ENCODE measurements around the gene GAREM1. TPM values are rescaled to one million over a fixed set of nuclear protein-coding genes. Genes with fewer than 3 reads are reported as not detected.

The GAREM1 gene
- total and polyA plus RNA-seq, 8 donors: 2.5 to 60.3 (median 16.2) TPM

DNA sequence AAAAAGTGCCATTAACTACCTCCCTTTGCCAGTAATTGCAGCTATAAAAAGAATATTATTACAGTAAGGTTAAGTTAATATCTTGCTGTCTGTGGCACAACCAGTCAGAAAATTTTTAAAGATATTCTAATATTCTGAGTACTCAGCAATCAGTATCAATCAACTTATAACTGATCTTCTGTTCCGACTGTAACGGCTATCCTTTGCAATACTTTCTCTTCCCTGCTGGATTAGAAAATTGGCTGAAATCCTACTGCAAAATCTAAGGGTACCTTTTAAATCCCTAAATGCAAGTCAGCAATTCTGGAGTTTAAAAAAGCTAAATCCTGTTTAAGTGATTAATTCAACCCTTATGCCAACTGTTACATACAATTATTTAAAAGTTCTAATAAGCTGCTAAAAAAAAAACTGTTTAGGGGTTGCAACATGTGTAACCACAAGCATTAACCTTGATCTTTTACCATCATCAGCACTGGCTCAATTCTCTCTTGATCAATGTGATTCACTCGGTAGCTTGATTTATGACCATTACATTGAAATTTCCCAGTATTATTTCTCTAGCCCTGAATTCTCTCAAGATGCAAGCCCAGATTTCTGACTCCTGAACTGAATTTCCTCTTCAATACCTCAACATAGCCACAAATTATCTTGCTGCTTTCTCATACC lies 20.5 kb downstream of the GAREM1 start:
- intact Hi-C loops (cut with DNase I; ENCODE audit: low total_unique reads): no loop called here
- Histone ChIP-seq H3K27me3 (no peaks in the 10 kb centered on the region), H3K27ac (no peak overlapping the region), H3K36me3 (no peaks in the 10 kb centered on the region), H3K9me3 (no peaks in the 10 kb centered on the region), H3K4me3 (no peak overlapping the region), H3K4me1 (peaks cover 0 to 22% (median 6%) of the 10 kb centered on the region in 4 donors)
- no peak for TF ChIP-seq POLR2AphosphoS5 (IDR thresholded peaks at IDR 0.05)
- 64 to 88% (median 76%) methylated on average over 3 of the region's 3 CpGs for WGBS, 5 donors
- no peak for DNase-seq

DNA sequence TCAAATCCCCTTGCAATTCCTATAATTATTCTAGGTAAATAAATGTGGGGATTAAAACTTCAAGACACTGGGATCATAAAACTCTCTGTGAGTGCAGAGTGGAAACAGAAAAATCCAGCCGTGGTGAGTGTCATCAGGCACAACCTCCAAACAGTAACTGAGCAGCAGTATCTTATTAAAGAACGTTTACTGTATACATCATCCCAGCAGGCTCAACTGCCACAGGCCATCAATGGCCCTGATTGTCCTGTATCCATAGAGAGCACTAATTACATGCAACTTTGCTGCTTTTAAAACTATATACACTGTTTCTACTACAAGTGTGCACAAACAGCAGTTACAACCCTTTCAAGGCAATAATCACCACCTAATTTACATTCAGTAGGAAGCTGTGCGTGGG lies 23.9 kb downstream of the GAREM1 start:
- Histone ChIP-seq H3K27me3 (no peaks in the 10 kb centered on the region), H3K4me1 (peaks cover 0 to 19% (median 5%) of the 10 kb centered on the region in 4 donors), H3K27ac (no peak overlapping the region), H3K36me3 (no peaks in the 10 kb centered on the region), H3K4me3 (no peak overlapping the region), H3K9me3 (no peaks in the 10 kb centered on the region)
- intact Hi-C loops (cut with DNase I; ENCODE audit: low total_unique reads): no loop called here
- WGBS, 5 donors: 58 to 73% (median 65%) methylated on average over 3 of the region's 3 CpGs
- no peak for TF ChIP-seq EP300 (IDR thresholded peaks at IDR 0.05)
- TF ChIP-seq POLR2A (IDR thresholded peaks at IDR 0.05): no peak
- TF ChIP-seq, protein P1, sequence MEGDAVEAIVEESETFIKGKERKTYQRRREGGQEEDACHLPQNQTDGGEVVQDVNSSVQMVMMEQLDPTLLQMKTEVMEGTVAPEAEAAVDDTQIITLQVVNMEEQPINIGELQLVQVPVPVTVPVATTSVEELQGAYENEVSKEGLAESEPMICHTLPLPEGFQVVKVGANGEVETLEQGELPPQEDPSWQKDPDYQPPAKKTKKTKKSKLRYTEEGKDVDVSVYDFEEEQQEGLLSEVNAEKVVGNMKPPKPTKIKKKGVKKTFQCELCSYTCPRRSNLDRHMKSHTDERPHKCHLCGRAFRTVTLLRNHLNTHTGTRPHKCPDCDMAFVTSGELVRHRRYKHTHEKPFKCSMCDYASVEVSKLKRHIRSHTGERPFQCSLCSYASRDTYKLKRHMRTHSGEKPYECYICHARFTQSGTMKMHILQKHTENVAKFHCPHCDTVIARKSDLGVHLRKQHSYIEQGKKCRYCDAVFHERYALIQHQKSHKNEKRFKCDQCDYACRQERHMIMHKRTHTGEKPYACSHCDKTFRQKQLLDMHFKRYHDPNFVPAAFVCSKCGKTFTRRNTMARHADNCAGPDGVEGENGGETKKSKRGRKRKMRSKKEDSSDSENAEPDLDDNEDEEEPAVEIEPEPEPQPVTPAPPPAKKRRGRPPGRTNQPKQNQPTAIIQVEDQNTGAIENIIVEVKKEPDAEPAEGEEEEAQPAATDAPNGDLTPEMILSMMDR (IDR thresholded peaks at IDR 0.05): no peak
- TF ChIP-seq POLR2AphosphoS5 (IDR thresholded peaks at IDR 0.05): no peak
- no peak for DNase-seq

DNA sequence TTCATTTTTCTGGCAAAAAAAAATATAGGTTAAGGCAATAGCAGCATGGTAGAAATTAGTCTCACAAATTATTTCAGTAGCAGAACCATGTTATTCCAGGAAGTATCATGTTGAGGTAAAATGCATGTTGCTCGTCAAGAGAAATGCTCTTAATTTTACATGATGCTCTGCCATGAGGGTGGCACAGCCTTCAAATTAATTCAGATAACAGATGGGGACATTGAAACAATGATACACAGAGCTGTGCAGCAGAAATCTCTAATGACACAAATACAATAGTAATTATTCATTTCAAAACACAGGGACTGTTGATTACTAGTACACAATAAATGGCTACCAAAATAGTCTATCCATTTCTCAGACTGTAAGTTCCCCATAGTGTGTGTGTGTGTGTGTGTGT lies 24.8 kb downstream of the GAREM1 start:
- DNase-seq: no peak
- H3K4me3 ChIP-seq: no peak overlapping the region
- H3K27ac ChIP-seq: no peak overlapping the region
- no peaks in the 10 kb centered on the region for H3K9me3 ChIP-seq
- TF ChIP-seq EP300 (IDR thresholded peaks at IDR 0.05): no peak
- TF ChIP-seq, protein P1 (IDR thresholded peaks at IDR 0.05): no peak
- no peak for TF ChIP-seq POLR2AphosphoS5 (IDR thresholded peaks at IDR 0.05)
- TF ChIP-seq POLR2A (IDR thresholded peaks at IDR 0.05): no peak
- intact Hi-C loops (cut with DNase I; ENCODE audit: low total_unique reads): no loop called here
- peaks cover 0 to 29% (median 9%) of the 10 kb centered on the region in 4 donors for H3K4me1 ChIP-seq
- 85 to 95% (median 90%) methylated on average over 1 of the region's 1 CpG for WGBS, 5 donors
- H3K36me3 ChIP-seq: no peaks in the 10 kb centered on the region
- H3K27me3 ChIP-seq: no peaks in the 10 kb centered on the region

DNA sequence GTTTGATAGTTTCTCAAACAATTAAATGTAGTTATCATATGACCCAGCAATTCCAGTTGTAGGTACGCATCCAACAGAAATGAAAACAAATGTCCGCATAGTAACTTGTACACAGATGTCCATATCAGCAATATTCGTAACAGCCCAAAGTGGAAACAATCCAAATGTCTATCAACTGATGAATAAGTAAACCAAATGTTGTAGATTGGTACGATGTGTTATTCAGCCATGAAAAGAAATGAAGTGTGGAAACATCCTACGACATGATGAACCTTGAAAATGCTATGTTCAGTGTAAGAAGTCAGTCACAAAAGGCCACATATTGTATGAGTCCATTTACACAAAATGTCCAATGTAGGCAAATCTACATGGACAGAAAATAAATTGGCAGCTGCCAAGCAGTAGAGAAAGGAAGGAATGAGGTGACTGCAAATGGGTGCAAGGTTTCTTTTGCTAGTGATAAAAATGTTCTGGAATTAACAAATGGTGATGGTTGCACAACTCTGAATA lies 26.9 kb downstream of the GAREM1 start:
- peaks cover 0 to 33% (median 16%) of the 10 kb centered on the region in 4 donors for H3K4me1 ChIP-seq
- H3K9me3 ChIP-seq: no peaks in the 10 kb centered on the region
- intact Hi-C loops (cut with DNase I; ENCODE audit: low total_unique reads): no loop called here
- H3K27ac ChIP-seq: no peak overlapping the region
- H3K36me3 ChIP-seq: no peaks in the 10 kb centered on the region
- no peaks in the 10 kb centered on the region for H3K27me3 ChIP-seq
- H3K4me3 ChIP-seq: no peak overlapping the region
- TF ChIP-seq, protein P1 (IDR thresholded peaks at IDR 0.05): no peak
- no peak for TF ChIP-seq EP300 (IDR thresholded peaks at IDR 0.05)
- TF ChIP-seq POLR2A (IDR thresholded peaks at IDR 0.05): no peak
- TF ChIP-seq POLR2AphosphoS5 (IDR thresholded peaks at IDR 0.05): no peak
- DNase-seq: no peak
- WGBS, 5 donors: 50 to 72% (median 58%) methylated on average over 5 of the region's 5 CpGs
